Right renal cortex interstitium (tissue), 3 donors: Measurements from ENCODE around the gene EXO1. TPM values are rescaled to one million over a fixed set of nuclear protein-coding genes. Genes with fewer than 3 reads are reported as not detected.

ENCODE experiments used
- polyA plus RNA-seq, 3 donors: library from polyadenylated mRNA; unstranded; fragments of 120-200 nt; gene quantifications; one replicate each; pipeline ENCODE4 v1.2.1, GENCODE V29; 2013; ENCODE audit not compliant: insufficient read length in 3 of 3

The EXO1 gene
- polyA plus RNA-seq, 3 donors, result 10.0 to 14.6 (median 13.0) TPM

Other genes with a start within 250 kb of the EXO1 start
- gene CHML, start 207.8 kb upstream of the EXO1 start, polyA plus RNA-seq, result 10 to 100 TPM; 22.3 to 29.4 (median 25.1) TPM
- gene OPN3, start 207.8 kb upstream of the EXO1 start, polyA plus RNA-seq, result 10 to 100 TPM; 47.7 to 58.3 (median 50.5) TPM
- gene WDR64, start 195.9 kb upstream of the EXO1 start, polyA plus RNA-seq, result under 1 TPM; 0.42 to 0.51 (median 0.44) TPM
- gene BECN2, start 109.6 kb downstream of the EXO1 start, polyA plus RNA-seq, result not detected
- 1 to 10 TPM in 2 of 3 donors, under 1 TPM in 1; 0.86 to 1.3 (median 1.1) TPM for gene MAP1LC3C, start 150.9 kb downstream of the EXO1 start, polyA plus RNA-seq